Astrocyte (in vitro differentiated cells and primary cell): ENCODE data around the gene POU2F3.

Experiments
- CTCF ChIP-seq: IDR thresholded peaks from 2 replicates; pipeline ENCODE4 v1.5.1; 2011; ENCODE audit warnings: low read depth, mild to moderate bottlenecking, inconsistent platforms, low read length, moderate library complexity; ENCODE audit not compliant: insufficient read depth
- EZH2 ChIP-seq: IDR thresholded peaks from 2 replicates; pipeline ENCODE4 v1.6.1; 2012; ENCODE audit warnings: mild to moderate bottlenecking, low read length, inconsistent platforms; ENCODE audit not compliant: insufficient read depth

- TF ChIP-seq CTCF (no peak), EZH2 (no peak)
These were observed 114.1 kb downstream of the POU2F3 start for GRCh38 chr11:120354068-120354467.
